ENCODE results near the gene FHOD3.

DNA sequence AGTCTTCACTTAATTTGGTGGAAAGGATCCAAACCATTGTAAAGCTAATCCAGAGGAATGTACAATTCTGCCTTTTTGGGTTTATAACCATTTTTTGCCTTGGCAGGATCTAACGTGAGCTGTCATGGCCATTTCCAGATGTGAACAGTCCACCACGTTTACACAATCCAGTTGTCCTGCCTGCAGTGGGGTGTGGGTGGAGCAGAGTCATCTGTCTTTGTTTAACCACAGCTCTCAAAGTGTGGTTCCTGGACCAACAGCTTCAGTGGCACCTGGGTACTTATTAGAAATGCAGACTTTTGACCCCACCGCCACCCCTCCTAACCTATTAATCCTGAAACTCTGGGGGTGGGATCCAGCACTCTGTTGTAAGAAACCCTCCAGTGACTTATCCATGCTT is 35.9 kb downstream of the FHOD3 start:
- TF ChIP-seq POLR2A (IDR thresholded peaks at IDR 0.05; ENCODE audit: low read depth, low read length), result no peak
- no peak for TF ChIP-seq POLR2AphosphoS5 (IDR thresholded peaks at IDR 0.05; ENCODE audit: low read depth, low read length)

Measured in GM12892 (cell line).